Measurements from ENCODE around the gene ASIC3.
"Not testable (repeated sequence)": the region's sequence is repeated elsewhere in the genome, so short reads cannot be mapped to it uniquely, and the experiment has no call there.

Gene ASIC3

GRCh38 chr7:151047976-151048815, at the start of gene ASIC3:
TSS of gene ASIC3 (plus strand) at chr7:151048531. CDS start at chr7:151048886, 355 bp downstream.
- no peak for DNase-seq

DNA sequence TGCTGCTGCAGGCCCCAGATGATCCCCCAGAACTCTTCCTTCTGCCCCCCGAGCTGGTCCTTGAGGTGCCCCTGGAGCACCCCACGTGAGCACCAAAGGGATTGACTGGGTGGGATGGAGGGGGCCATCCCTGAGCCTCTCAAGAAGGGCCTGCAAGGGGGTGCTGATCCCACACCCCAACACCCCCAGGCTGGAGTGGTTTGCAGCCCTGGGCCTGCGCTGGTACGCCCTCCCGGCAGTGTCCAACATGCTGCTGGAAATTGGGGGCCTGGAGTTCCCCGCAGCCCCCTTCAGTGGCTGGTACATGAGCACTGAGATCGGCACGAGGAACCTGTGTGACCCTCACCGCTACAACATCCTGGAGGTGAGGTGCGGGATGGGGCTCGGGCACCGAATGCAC, 49.3 kb upstream of the ASIC3 start:
- no peak for DNase-seq

- no peak for DNase-seq
Measured at GRCh38 chr7:150999497-151000230, 48.7 kb upstream of the ASIC3 start.

GRCh38 chr7:151000897-151001495, 47.3 kb upstream of the ASIC3 start:
- DNase-seq = peak; percentile 43

DNA sequence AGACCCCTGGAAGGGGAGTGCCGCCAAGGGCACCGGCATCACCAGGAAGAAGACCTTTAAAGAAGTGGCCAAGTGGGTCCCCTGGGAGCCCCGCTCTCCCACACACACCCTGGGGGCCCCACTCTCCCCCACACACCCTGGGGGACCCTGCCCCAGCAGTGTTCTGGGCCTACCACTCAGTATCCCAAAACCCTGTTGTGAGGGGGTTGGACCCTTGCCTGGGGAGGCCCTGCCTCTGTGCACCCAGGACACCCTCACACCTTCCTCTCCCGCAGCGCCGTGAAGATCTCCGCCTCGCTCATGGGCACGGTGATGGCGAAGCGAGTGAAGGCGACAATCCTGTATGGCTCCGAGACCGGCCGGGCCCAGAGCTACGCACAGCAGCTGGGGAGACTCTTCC, 46.8 kb upstream of the ASIC3 start:
- DNase-seq = no peak

- no peak for DNase-seq
Measured at GRCh38 chr7:151003572-151003971, 44.8 kb upstream of the ASIC3 start.

- no peak for DNase-seq
Measured at GRCh38 chr7:151005566-151005965, 42.8 kb upstream of the ASIC3 start.

- DNase-seq = no peak
Measured at GRCh38 chr7:151006590-151007300, 41.6 kb upstream of the ASIC3 start.

- DNase-seq = no peak
Measured at GRCh38 chr7:151007469-151007898, 40.8 kb upstream of the ASIC3 start.

GRCh38 chr7:151008143-151008510, 40.2 kb upstream of the ASIC3 start:
- DNase-seq = peak; percentile 57

GRCh38 chr7:151008511-151009323, 39.6 kb upstream of the ASIC3 start:
- peak; percentile 74 for DNase-seq

DNA sequence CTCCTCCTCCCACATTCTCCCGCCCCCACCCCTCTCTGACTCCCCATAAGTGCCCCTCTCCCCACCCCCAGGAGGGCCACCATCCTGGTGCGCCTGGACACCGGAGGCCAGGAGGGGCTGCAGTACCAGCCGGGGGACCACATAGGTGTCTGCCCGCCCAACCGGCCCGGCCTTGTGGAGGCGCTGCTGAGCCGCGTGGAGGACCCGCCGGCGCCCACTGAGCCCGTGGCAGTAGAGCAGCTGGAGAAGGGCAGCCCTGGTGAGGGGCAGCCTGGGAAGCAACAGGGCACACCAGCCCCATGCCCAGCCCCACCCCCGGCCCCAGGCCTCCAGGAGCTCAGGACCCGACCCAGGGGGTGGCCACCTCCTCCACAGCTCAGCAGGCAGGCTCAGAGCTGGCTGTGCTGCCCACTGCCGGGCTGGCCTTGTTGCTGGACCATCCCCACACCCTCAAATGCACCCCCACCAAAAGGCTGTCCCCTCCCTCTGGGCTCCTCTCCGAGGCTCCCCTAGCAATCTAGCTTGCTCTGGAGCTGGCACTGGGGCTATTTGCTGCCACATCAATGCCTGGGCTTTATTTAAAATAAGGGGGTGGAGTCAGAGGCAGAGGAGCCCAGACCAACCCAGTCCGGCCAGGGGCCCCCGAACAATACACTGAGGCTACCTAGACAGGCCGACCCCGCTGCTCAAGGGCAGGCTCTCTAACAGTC, 38.8 kb upstream of the ASIC3 start:
- DNase-seq = no peak

- no peak for DNase-seq
Measured at GRCh38 chr7:151010037-151010306, 38.4 kb upstream of the ASIC3 start.

DNA sequence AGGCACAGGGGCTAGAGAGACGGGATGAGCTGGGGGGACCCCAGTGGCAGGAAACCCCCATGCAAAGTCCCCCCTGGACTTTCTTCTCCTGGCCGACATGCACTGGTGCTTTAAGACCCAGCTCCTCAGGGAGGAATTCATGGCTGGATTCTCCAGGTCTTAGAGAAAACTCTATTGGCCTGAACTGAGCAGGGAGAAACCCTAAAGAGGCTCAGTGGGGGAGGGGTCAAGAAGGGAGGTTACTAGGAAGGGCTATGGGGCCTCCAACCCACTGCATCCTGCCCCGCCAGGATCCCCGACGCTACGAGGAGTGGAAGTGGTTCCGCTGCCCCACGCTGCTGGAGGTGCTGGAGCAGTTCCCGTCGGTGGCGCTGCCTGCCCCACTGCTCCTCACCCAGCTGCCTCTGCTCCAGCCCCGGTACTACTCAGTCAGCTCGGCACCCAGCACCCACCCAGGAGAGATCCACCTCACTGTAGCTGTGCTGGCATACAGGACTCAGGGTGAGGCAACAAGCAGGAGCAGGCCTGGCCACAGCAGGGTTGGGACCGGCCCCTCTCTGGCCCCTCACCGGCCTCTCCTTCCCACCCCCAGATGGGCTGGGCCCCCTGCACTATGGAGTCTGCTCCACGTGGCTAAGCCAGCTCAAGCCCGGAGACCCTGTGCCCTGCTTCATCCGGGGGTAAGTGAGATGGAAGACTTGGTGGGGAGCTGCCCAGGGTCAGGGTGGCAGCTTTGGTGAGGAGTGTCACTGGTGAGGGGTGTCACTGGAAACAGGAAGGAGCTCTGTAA, 37.8 kb upstream of the ASIC3 start:
- DNase-seq = peak; percentile 36

DNA sequence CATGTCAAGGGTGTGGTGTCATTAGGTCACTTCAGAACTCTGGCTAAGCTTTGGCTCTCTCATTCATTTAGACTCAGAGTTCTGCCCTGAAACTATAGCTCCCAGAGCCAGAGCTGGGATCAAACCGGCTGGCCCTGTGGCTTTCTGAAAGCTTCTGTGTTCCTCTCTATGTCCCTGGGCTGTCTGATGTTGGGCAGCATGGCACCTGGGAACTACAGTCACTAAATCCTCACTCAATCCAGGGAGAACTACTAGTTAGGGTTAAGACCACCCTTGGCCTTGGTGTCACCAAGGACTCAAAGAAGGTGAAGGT, 37.3 kb upstream of the ASIC3 start:
- peak; percentile 50 for DNase-seq

DNA sequence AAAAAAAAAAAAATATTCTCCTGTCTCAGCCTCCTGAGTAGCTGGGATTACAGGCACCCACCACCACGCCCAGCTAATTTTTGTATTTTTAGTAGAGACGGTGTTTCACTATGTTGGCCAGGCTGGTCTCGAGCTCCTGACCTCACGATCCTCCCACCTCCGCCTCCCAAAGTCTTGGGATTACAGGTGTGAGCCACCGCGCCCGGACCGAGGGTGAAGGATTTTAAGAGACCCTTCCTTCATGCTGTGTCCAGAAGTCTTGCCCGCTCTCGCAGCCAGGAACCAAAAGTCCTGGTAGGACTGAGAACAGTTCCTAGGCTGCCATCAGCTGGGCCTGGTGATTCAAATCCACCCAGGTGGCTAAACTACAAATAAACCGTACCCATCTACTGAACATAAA, 36.7 kb upstream of the ASIC3 start:
- DNase-seq = not testable (repeated sequence)

DNA sequence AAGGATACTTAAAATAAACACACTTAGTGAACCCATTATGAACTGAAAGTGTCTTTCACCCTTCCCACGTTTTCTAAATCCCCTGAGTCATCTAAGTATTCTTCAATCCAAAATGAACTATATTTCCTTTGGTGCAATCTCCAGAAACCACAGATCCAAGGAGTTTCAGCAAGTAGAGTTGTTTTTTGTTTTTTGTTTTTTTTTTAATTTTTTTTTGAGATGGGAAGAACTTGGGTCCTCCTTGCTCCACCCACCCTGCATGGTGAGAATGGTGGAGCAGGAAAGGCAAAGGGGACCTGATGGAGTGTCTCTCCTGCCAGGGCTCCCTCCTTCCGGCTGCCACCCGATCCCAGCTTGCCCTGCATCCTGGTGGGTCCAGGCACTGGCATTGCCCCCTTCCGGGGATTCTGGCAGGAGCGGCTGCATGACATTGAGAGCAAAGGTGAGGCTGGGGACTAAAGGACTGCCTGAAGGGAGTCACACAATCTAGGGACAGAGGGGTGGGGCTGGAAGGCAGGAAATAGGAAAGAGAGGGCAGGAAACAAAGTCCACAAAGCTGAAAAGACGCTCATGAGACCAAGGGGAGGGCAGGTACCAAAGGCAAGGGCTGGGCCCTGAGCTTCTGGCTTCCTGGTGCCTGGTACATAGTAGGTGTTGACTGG, 36.2 kb upstream of the ASIC3 start:
- no peak for DNase-seq

GRCh38 chr7:151012911-151013347, 35.4 kb upstream of the ASIC3 start:
- no peak for DNase-seq

GRCh38 chr7:151013356-151013732, 35.0 kb upstream of the ASIC3 start:
- DNase-seq = no peak

GRCh38 chr7:151013733-151014497, 34.4 kb upstream of the ASIC3 start:
- peak; percentile 71 for DNase-seq

All from MV-4-11 (cell line).